HK-2 (cell line): ENCODE measurements around the gene C3orf22.

ENCODE experiments used
- DNase-seq: peaks from one replicate; pipeline ENCODE4 v3.0.0-alpha.2; 2018; ENCODE audit not compliant: unreplicated experiment

The C3orf22 gene

DNA sequence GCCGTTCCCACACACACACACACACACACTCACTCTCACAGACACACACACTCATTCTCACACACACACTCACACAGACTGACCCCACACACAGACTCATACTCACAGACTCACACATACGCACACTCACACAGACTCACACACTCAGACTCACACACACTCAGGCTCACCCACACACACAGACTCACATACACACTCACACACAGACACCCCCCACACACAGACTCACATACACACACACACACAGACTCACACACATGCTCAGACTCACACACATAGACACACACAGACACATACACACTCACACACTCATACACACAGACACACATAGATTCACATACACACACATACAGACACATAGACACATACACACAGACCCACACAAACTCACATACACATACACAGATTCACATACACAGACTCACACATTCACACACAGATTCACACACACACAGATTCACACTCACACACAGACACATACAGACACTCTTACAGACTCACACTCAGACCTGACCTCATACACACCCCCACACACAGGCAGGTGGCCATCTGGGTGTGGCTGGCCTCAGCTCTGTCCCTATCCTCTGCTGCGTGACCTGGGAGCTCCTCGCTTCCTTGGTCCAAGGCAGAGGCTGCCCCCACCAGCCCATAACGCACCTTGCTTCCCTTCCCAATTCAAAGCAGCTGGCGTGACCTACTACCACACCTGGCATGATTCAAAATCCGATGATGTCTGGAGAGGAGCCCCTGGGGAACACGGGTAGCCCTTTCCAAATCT lies 1.9 kb downstream of the C3orf22 start:
- DNase-seq: no peak

DNA sequence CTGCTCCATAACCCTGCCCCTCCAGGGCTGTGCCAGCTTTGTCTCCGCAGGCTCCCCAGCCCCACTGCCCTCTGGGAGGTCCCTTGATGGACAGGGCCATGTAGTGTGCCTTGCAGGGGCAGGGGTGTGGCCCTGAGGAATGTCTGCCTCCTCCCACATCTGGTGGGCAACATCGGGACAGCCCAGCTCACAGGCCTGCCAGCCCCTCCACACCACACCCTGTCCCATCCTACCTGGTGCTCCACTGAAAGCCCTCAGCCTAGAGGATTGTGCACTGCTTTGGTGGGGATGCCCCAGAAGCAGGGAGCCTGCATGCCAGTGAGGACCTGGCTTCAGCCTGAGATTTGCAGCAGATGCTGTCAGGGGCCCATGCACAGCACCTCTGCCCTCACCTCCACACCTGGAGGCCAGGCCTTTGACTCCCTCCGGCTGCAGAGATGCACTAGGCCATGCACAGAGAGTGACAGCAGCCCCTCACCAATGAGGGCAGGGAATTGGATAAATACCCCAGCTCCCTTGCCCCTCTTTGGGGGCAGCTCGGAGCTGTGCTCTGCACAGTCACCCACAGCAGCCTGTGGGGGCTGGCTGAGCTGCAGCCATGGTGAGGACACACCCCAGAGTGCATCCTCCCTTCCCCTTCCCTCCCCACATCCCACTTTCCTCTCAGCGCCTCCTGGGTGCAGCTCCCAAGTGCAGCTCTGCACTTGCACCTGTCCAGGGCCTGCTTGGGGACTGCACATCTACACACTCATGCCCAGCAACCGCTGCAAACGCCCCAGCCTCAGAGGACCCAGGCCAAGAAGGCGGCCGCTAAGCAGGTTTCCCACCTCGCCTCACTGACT lies 2.7 kb downstream of the C3orf22 start:
- no peak for DNase-seq

GRCh38 chr3:126554560-126555525 lies 3.9 kb downstream of the C3orf22 start:
- no peak for DNase-seq

DNA sequence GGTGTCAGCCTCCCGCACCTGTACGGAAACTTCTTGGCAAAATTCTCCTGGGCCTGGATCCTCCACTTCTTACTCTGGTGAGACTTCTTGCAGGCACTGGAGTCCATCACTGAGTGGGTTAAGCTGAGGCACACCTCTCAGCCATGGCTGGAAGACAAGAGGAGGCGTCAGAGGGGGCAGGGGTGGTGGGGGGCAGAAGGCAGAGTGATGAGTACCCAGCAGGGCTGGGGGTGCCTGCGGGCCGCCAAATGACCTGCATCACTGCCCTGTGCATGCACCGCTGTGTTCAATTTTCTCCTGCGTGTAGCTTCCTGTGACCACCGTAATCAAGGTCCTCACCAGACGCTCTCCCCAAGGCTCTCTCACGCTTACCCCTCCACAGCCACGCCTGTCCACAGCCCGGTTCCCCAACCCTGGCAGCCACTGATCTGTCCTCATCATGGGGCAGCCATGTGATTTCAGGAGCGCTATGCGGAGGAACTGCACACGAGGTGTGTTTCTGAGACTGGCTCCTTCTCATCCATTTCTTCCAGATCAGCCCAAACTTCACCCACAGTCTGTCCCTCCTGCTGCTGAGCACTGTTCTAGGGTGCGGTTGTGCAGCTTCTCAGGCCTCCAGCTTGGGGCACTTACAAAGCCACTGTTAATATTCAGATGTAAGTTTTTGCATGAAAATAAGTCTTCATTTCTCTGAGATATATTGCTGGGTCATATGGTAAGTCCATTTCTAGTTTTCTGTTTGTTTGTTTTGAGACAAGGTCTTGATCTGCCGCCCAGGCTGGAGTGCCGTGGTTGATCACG lies 5.2 kb downstream of the C3orf22 start:
- DNase-seq: no peak

DNA sequence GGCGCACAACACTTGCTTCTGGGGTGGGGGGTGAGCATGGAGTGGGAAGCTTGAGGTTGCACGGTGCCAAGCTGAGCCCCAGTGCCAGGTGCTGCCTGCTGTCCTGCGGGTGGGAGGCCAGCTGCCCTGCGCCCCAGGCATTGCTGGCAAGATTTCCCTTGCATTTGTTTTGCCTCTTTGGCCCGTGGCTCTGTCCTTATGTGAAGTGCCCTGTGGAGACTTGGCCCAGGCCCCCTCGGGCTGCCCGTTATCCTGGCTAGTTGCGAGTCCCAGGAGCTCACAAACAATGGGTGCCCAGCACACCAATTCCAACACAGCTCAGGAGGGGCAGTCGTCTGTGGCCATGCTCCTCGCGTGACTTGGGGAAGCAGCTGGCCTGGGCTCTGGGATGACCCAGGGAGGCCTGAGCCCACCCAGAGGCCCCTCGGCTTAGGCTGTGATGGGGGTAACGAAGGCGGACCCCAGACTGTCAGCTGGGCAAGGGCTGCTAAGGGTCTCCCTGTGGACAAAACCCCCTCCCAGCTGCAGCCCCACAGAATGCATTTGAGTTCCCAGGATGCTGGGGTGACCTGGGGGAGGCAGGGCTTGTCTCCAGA lies 5.9 kb downstream of the C3orf22 start:
- no peak for DNase-seq

DNA sequence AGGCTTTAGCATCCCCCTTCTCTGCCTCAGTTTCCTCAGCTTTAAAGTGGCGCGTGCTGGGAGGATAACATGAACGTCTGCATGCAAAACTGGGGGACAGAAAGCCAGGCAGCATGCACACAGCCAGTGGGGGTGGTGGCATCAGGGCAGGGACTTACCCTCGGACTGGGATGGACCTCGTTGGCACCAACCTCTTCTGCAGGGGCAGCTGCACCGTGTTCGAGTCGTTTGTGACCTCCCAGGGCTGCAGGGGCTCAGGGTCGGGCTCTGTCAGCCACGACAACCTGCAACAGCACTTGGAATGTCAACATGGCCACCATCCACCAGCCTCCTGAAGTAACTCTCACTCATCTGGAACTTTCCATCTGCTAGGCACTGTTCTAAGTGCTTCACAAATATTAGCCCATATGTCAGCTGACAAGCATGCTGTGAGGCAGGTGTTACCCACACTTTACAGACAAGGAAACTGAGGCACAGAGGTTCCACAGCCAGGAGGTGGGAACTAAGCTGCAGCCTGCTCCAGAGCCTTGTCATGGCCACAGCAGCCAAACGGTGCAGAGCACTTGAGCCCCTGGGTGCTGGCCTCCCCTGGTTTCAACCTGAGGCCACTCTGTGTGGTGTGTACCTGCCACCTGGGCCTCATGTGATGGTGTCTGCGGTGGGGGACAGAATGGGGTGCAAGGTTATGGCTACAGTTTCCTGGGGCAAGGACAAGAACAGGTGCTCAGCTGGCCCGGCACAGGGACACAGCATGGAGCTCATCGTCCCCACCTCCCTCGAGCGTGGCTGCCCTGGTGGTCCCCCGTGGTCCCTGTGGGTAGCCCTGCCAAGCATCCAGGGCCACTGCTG lies 6.7 kb downstream of the C3orf22 start:
- DNase-seq: no peak

DNA sequence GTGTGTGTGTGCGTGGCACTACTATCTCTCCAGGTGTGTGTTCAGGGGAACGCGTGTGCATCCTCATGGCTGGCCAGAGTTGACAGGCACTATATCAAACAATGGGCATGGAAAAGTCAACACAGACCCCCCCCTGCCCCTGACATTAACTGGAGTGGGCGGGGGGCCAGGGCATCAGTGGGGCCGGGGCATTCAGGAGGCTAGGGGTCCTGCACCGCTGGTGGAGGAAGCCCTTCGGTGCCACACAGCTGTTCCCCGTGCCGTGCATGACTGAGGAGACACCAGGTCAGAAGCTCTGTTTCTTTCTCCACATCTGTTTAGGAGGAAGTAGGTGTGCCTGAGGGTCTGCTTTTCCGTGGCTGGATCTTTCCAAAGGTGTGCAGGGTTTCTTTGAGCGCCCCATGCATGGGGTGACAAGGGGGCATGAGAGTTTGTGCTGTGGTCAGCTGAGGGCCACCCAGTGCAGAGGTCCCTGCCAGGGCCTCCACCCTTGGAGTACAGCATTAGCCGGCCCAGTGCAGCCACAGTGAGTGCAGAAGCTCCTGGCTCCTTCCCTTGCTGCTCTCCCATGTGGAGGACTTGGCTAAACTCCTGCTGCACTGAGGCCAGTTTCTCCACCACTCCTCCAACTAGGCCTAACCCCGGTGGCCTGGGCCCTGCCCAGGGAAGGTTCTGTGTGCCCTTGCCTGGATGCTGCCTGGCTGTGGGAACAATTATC lies 7.5 kb downstream of the C3orf22 start:
- DNase-seq: no peak

DNA sequence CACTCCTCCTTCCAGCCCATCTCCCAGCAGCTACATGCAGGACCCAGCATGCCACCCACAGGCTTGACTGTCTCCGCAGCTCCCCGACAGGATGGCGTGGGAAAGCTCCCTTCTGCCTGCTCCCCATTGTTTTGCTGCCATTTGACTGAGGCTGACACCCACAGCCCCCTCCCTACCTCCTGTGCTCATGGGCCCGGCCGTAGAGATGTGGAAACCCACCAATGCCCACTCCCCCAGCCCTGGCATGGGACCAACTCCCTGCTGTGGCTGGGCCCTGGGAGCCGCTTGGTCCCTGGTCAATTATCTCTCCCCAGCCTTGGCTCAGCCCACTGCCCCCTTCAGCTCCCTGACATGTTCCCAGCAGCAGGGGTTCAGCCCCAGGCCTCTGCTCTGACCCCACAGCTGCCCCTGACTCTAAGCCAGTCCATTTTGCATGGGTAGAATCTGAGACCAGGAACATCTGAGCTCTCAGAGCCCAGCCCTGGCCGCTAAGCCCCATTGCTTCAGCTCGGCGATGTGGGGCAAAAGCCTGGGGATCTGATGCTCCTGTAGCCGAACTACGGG lies 8.2 kb downstream of the C3orf22 start:
- DNase-seq: no peak

GRCh38 chr3:126549861-126550487 lies 8.8 kb downstream of the C3orf22 start:
- no peak for DNase-seq

GRCh38 chr3:126548556-126549466 lies 9.9 kb downstream of the C3orf22 start:
- DNase-seq: no peak

DNA sequence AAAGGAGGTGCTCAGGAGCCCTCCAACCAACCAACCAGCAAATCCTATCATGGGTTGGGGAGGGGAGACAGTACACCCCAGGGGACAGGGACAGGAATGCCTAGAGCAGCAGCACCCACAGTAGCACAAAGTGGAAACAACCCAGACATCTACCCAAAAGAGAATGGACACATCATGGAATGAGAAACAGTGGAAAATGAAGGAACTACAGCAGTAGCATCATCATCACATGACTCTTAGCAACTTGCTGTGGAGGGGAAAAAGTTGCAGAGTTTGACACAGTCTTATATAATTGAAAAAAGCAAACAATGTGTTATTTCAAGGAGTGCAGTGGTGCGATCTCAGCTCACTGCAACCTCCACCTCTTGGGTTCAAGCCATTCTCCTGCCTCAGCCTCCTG lies 11.0 kb downstream of the C3orf22 start:
- no peak for DNase-seq

GRCh38 chr3:126546549-126547239 lies 12.0 kb downstream of the C3orf22 start:
- DNase-seq: no peak

DNA sequence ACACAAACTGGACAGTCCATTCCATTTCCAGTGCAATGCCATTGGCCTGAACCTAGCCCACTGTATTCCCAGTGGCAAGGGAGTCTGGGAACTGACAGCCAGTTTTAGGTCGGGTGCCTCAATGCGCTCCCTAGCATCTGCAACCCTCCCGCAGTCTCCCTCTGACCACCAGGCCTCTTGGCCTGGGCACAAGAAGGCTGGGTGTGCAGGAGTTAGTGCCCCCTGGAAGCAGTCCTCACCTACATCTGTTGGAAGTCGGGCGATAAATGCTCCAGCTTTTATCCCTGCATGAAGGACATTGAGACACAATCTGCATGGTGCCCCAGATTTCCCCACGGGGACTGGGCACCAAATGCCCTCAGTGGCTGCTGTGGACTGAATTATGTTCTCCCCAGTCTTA lies 12.7 kb downstream of the C3orf22 start:
- DNase-seq: no peak

DNA sequence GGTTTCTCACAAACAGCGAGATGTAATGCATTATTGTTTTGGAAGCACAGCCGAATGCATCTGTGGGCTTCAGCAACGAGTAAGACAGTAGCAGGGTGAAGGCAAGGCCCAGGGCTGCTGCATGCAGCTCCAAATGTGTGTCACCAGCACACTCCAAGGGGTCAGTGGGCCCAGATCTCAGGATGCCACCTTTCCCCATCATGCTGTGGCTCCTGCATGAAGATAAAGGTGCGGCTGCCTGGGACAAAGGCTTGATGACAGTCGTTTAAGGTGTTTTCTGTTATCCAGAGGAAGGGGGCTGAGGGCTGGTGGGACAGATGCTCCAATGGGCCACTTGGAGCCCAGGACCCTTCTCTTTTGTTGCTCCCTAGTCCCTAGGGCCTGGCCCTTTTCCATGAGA lies 13.2 kb downstream of the C3orf22 start:
- no peak for DNase-seq

GRCh38 chr3:126544596-126545281 lies 14.0 kb downstream of the C3orf22 start:
- DNase-seq: no peak

- no peak for DNase-seq
Observed at GRCh38 chr3:126543457-126544061, 15.2 kb downstream of the C3orf22 start.
